Measurements from ENCODE around the gene DPP6. TPM values are rescaled to one million over a fixed set of nuclear protein-coding genes. Genes with fewer than 3 reads are reported as not detected.

DPP6 gene
- total RNA-seq, 8 experiments from 2014 or later: 0.07 to 21.1 (median 1.7) TPM

GRCh38 chr7:154843670-154844237, 791.6 kb downstream of the DPP6 start:
- H3K27ac ChIP-seq: no peak overlapping the region
- in situ Hi-C loops (cut with MboI; ENCODE audit: low pct_unique_long_range_greater_than_20kb in 2 of 9, low sequenced_read_pairs in 9 of 9, unreplicated experiment in 9 of 9): no loop called here
- ATAC-seq (replicated peaks in 6 of 8): no peak

GRCh38 chr7:154844499-154844898, 792.3 kb downstream of the DPP6 start:
- WGBS, 10 experiments: 0 to 78% (median 59%) methylated on average over 1 to 5 of the region's 5 CpGs; no CpG with 5 or more reads in 3 of the 10 experiments
- Histone ChIP-seq H3K4me3 (no peak overlapping the region), H3K27ac (no peak overlapping the region), H3K4me1 (replicated peaks in 1 of 2) (no peaks in the 10 kb centered on the region)
- in situ Hi-C loops (cut with MboI; ENCODE audit: low pct_unique_long_range_greater_than_20kb in 2 of 9, low sequenced_read_pairs in 9 of 9, unreplicated experiment in 9 of 9): no loop called here
- no peak for ATAC-seq (replicated peaks in 6 of 8)

More at GRCh38 chr7:154843670-154844237, 791.6 kb downstream of the DPP6 start:
- 0 to 100% (median 82%) methylated on average over 1 to 5 of the region's 5 CpGs; no CpG with 5 or more reads in 3 of the 10 experiments for WGBS, 10 experiments
- H3K4me3 ChIP-seq: no peak overlapping the region
- H3K4me1 ChIP-seq (replicated peaks in 1 of 2): no peaks in the 10 kb centered on the region

- in situ Hi-C loops (cut with MboI; ENCODE audit: low pct_unique_long_range_greater_than_20kb in 2 of 9, low sequenced_read_pairs in 9 of 9, unreplicated experiment in 9 of 9): no loop called here
- WGBS, 10 experiments: 7 to 92% (median 43%) methylated on average over 1 to 5 of the region's 5 CpGs; no CpG with 5 or more reads in 1 of the 10 experiments
- no peak for ATAC-seq (replicated peaks in 6 of 8)
Observed at GRCh38 chr7:154844955-154845354, 792.8 kb downstream of the DPP6 start.

GRCh38 chr7:154848464-154848863, 796.3 kb downstream of the DPP6 start:
- in situ Hi-C loops (cut with MboI; ENCODE audit: low pct_unique_long_range_greater_than_20kb in 2 of 9, low sequenced_read_pairs in 9 of 9, unreplicated experiment in 9 of 9): no loop called here

More at GRCh38 chr7:154844955-154845354, 792.8 kb downstream of the DPP6 start:
- no peaks in the 10 kb centered on the region for H3K4me1 ChIP-seq (replicated peaks in 1 of 2)
- H3K4me3 ChIP-seq: no peak overlapping the region
- H3K27ac ChIP-seq: no peak overlapping the region

GRCh38 chr7:154852205-154852604, 800.0 kb downstream of the DPP6 start:
- H3K4me3 ChIP-seq: no peak overlapping the region
- ATAC-seq (replicated peaks in 6 of 8): no peak
- H3K27ac ChIP-seq: no peak overlapping the region
- H3K4me1 ChIP-seq (replicated peaks in 1 of 2): no peaks in the 10 kb centered on the region
- in situ Hi-C loops (cut with MboI; ENCODE audit: low pct_unique_long_range_greater_than_20kb in 2 of 9, low sequenced_read_pairs in 9 of 9, unreplicated experiment in 9 of 9): no loop called here
- 0 to 70% (median 31%) methylated on average over 1 to 2 of the region's 4 CpGs; no CpG with 5 or more reads in 6 of the 10 experiments for WGBS, 10 experiments

More at GRCh38 chr7:154848464-154848863, 796.3 kb downstream of the DPP6 start:
- H3K4me1 ChIP-seq (replicated peaks in 1 of 2): no peaks in the 10 kb centered on the region
- 0 to 100% (median 26%) methylated on average over 1 to 2 of the region's 2 CpGs for WGBS, 10 experiments
- no peak for ATAC-seq (replicated peaks in 6 of 8)
- H3K4me3 ChIP-seq: no peak overlapping the region
- no peak overlapping the region for H3K27ac ChIP-seq

- in situ Hi-C loops (cut with MboI; ENCODE audit: low pct_unique_long_range_greater_than_20kb in 2 of 9, low sequenced_read_pairs in 9 of 9, unreplicated experiment in 9 of 9): no loop called here
Observed at GRCh38 chr7:154853063-154853726, 801.0 kb downstream of the DPP6 start.

GRCh38 chr7:154853727-154854095, 801.5 kb downstream of the DPP6 start:
- in situ Hi-C loops (cut with MboI; ENCODE audit: low pct_unique_long_range_greater_than_20kb in 2 of 9, low sequenced_read_pairs in 9 of 9, unreplicated experiment in 9 of 9): no loop called here
- Histone ChIP-seq H3K4me1 (replicated peaks in 1 of 2) (no peaks in the 10 kb centered on the region), H3K27ac (no peak overlapping the region), H3K4me3 (no peak overlapping the region)
- ATAC-seq (replicated peaks in 6 of 8): no peak
- 0 to 100% (median 35%) methylated on average over 1 to 4 of the region's 4 CpGs; no CpG with 5 or more reads in 3 of the 10 experiments for WGBS, 10 experiments

More at GRCh38 chr7:154853063-154853726, 801.0 kb downstream of the DPP6 start:
- no peak overlapping the region for H3K4me3 ChIP-seq
- H3K27ac ChIP-seq: no peak overlapping the region
- ATAC-seq (replicated peaks in 6 of 8): no peak
- 0 to 91% (median 64%) methylated on average over 1 to 6 of the region's 8 CpGs; no CpG with 5 or more reads in 1 of the 10 experiments for WGBS, 10 experiments
- no peaks in the 10 kb centered on the region for H3K4me1 ChIP-seq (replicated peaks in 1 of 2)

- no peak overlapping the region for H3K27ac ChIP-seq
- H3K4me1 ChIP-seq (replicated peaks in 1 of 2): no peaks in the 10 kb centered on the region
- in situ Hi-C loops (cut with MboI; ENCODE audit: low pct_unique_long_range_greater_than_20kb in 2 of 9, low sequenced_read_pairs in 9 of 9, unreplicated experiment in 9 of 9): no loop called here
- no peak overlapping the region for H3K4me3 ChIP-seq
- no peak for ATAC-seq (replicated peaks in 6 of 8)
- WGBS, 10 experiments: 0 to 92% (median 52%) methylated on average over 1 to 12 of the region's 14 CpGs; no CpG with 5 or more reads in 2 of the 10 experiments
Observed at GRCh38 chr7:154854836-154855235, 802.6 kb downstream of the DPP6 start.

GRCh38 chr7:154855366-154855765, 803.2 kb downstream of the DPP6 start:
- H3K4me3 ChIP-seq: no peak overlapping the region
- no peak overlapping the region for H3K27ac ChIP-seq
- 12 to 87% (median 59%) methylated on average over 1 to 9 of the region's 12 CpGs; no CpG with 5 or more reads in 2 of the 10 experiments for WGBS, 10 experiments
- ATAC-seq (replicated peaks in 6 of 8): no peak
- H3K4me1 ChIP-seq (replicated peaks in 1 of 2): no peaks in the 10 kb centered on the region
- in situ Hi-C loops (cut with MboI; ENCODE audit: low pct_unique_long_range_greater_than_20kb in 2 of 9, low sequenced_read_pairs in 9 of 9, unreplicated experiment in 9 of 9): no loop called here

- ATAC-seq (replicated peaks in 6 of 8): no peak
- WGBS, 10 experiments: 0 to 96% (median 72%) methylated on average over 2 to 7 of the region's 9 CpGs
- H3K27ac ChIP-seq: no peak overlapping the region
Observed at GRCh38 chr7:154856733-154857132, 804.5 kb downstream of the DPP6 start.

GRCh38 chr7:154857240-154857639, 805.0 kb downstream of the DPP6 start:
- Histone ChIP-seq H3K4me1 (replicated peaks in 1 of 2) (no peaks in the 10 kb centered on the region), H3K4me3 (no peak overlapping the region), H3K27ac (no peak overlapping the region)
- WGBS, 10 experiments: 0 to 74% (median 40%) methylated on average over 1 to 2 of the region's 3 CpGs; no CpG with 5 or more reads in 5 of the 10 experiments
- in situ Hi-C loops (cut with MboI; ENCODE audit: low pct_unique_long_range_greater_than_20kb in 2 of 9, low sequenced_read_pairs in 9 of 9, unreplicated experiment in 9 of 9): no loop called here
- no peak for ATAC-seq (replicated peaks in 6 of 8)

More at GRCh38 chr7:154856733-154857132, 804.5 kb downstream of the DPP6 start:
- H3K4me1 ChIP-seq (replicated peaks in 1 of 2): no peaks in the 10 kb centered on the region
- H3K4me3 ChIP-seq: no peak overlapping the region
- in situ Hi-C loops (cut with MboI; ENCODE audit: low pct_unique_long_range_greater_than_20kb in 2 of 9, low sequenced_read_pairs in 9 of 9, unreplicated experiment in 9 of 9): no loop called here

- no peak overlapping the region for H3K4me3 ChIP-seq
- in situ Hi-C loops (cut with MboI; ENCODE audit: low pct_unique_long_range_greater_than_20kb in 2 of 9, low sequenced_read_pairs in 9 of 9, unreplicated experiment in 9 of 9): no loop called here
- 0 to 89% (median 53%) methylated on average over 1 to 11 of the region's 27 CpGs; no CpG with 5 or more reads in 1 of the 10 experiments for WGBS, 10 experiments
- ATAC-seq (replicated peaks in 6 of 8): peak in 2 of 8 experiments; percentile 29 to 42
- no peaks in the 10 kb centered on the region for H3K4me1 ChIP-seq (replicated peaks in 1 of 2)
- no peak overlapping the region for H3K27ac ChIP-seq
Observed at GRCh38 chr7:154857728-154858681, 805.8 kb downstream of the DPP6 start.

Data from motor neuron (in vitro differentiated cells).